GM19467 (cell line): ENCODE data around the gene TNNT3.

Experiments
- ATAC-seq: cut with Tn5 transposase; IDR thresholded peaks from one replicate; pipeline ENCODE4 v1.9.1; 2021; ENCODE audit warnings: mild to moderate bottlenecking, moderate library complexity; ENCODE audit not compliant: unreplicated experiment

Gene TNNT3

DNA sequence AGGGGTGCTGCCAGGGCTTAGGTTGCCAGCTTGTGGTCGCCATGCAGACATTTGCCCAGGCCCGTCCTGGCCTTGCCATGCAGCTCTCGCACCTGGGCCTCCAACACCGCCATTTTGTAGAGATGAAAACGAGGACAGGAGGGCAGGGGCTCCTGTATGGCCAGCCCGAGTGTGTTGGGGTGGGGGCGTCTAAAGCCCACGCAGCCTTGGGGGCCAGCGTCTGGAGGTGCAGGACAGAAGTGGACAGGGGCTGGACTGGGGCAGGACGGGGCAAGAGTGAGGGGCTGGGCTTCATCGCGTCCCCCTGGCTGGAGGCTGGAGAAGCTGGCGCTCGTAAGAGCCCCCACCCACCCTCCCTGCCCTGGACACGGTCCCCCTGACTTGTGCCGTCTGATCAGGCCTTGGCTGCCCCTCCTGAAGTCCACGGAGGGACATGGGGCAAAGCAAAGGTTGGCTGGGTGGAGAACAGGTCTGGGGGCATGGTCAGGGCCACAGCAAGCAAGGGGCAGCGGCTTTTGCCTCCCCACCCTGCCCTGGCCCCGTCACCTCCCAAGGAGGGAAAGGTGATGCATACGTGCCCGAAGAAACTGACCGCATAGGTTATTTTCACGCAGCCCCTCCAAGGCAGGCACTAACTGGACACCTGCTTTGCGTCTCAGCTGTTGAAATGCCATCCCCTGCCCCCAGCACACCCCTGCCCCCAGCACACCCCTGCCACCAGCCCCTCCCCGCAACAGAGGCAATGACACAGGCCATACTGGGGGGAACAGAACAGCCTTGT is 815 bp downstream of the TNNT3 start:
- no peak for ATAC-seq

DNA sequence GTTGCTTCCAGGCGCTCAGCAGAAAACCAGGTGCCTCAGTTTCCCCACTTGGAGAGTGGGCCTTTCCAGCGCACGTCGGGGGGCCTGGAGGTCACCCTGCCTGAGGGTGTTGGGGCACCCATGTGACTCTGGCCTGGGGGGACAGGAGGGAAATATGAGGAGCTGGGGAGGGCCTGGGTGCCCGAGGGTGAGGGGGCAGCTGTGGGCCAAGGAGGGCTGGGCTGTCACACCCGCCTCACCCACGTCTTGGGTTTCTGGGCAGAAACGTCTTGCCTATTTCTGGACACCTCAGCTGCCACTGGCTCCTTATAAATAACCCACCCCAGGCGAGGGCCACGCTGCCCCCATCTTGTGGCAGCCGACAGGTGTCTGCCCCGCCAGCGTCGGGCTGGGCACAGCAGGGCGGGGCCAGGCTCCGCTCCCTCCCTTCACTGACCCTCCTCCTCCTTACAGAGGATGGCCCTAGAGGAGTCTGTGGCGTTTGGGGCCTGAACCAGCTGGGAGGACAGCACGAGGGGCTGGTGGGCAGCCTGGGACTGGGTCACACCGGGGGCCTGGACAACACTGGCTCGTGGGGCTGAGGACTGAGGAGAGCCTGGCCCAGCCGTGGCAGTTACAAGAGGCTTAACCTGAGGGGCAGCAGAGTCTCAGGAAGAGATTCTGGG is 1.5 kb downstream of the TNNT3 start:
- no peak for ATAC-seq

DNA sequence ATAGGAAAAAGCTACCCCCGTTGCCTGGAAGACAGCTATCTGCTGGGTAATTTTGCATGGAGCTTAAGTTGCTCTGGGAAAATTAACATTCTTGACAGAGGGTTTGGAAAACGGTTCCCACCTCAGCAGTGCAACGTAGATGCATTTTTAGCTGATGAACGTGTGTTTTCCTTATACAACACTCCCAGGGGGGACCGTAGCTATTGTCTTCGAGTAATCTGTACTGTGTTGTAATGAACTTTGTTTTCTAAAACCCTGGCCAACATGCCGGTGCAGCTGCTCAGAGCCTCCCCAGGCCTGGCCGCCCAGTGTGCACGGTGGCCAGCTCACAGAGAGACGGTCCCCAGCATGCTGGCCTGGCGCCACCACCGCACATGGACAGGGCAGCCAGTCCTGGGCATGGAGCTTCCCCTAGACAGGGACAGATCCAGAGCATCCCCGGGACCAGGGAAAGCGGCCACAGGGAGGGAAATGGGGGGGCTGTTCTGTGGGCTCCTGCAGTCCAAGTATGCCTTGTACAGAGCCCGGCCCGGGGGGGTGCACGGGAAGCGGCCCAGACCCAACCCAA is 2.2 kb downstream of the TNNT3 start:
- ATAC-seq = no peak

DNA sequence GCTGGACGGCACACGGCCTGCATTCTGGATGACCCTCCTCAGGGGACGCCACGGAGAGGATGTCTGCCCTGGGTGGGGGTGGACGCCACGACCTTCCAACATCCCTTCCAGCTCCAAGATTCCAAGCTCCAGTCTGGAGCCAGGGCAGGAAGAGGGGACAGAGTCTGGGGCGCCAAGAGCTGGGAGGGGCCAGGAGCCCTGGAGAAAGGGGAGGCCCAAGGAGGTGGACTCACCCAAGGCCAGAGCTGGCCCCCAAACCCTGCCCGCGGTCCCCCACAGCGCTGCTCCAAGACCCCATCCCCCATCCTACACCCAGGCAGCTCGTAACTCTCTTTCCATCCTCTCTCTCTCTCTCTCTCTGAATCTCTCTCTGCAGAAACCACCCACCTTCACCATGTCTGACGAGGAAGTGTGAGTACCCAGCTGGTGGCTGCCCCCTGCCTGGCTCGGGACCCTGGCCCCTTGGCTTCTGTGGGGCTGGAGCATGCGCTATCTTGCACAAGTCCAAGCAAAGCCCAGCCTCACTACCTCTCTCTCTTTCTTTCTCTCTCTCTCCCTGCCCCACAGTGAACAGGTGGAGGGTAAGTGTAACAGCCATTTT is 3.1 kb downstream of the TNNT3 start:
- no peak for ATAC-seq

DNA sequence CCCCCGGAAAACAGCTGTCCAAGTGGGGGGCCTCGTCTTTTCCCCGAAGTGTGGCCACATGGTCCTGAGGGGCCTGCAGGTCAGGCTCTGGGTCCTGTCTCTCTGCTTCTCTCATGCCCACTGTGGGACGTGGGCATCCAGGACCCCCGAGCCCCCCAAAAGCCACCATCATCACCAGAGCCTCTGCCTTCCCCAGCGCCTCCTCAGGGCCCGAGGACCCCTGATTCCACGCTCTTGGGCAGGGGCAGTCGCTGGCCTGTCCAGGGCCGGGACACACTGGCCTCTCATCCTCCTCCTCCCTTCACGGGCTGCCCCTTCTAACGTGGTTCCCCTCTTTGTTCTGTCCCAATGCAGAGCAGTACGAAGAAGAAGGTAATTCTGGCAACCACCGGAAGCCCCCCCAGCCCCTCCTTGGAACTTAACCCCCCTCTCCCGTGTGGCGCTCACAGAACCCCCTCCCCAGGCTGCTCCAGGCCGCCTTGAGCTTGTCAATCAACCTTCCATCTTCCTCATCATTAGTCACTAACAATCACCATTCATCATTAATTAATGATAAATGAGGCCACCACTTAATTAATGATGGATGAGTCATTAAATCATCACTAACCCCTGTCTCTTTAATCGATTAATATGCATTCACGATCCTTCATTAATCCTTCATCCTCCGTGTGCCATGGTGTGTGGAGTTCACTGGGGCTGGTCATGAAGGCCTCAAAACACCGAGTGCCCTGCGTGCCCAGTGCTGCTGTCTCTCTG is 3.9 kb downstream of the TNNT3 start:
- no peak for ATAC-seq

DNA sequence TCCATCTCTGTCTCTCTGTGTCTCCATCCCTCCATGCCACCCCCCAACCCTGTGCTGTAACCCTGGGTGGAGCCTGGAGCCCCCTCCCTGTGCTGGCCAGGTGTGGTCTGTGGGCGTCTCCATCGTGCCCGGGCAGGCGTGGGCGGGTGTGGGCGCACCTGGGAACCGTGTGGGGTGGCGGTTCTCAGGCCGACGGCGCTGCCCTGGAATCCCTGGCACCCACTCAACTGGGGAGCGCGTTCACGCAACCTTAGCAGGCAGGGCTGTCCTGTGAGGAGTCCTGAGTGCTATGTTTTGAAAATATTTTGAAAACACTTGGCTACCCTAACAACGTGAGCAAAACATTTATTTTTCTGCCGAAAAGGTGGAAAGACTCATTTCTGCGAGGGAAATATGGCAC is 4.7 kb downstream of the TNNT3 start:
- ATAC-seq = no peak

DNA sequence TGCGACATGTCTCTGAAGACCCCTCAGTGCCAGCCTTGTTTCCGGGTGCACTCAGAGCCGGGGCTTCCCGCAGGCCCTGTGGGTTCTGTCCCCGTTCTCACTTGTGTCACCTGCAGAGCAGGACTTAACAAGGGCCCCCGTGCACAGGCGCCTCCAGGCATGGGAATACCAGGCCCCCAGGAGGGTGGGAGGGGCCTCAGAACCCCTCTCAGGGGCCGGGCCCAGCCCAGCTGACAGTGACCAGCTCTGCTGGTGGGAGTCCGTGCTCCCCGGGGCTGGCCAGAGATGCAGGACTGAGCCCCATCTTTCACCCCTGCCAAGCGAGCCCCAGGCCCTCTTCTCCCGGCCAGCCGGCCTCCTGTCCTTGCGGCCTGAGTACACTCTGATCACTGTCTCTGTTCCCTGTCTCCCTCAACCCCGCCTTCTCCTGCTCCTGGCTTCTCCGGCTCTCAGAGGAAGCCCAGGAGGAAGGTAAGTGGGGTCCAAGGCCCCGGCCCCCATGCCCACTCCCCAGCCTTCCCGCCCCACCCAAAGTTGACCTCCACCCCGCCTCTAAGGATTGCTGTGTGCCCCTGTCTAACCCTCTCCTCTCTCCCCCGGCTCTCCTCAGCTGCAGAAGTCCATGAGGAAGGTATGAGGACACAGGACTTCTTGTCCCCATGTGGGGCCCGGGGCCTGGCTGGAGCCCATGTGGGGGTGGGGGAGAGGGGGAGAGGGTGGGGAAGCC is 5.3 kb downstream of the TNNT3 start:
- ATAC-seq = no peak

DNA sequence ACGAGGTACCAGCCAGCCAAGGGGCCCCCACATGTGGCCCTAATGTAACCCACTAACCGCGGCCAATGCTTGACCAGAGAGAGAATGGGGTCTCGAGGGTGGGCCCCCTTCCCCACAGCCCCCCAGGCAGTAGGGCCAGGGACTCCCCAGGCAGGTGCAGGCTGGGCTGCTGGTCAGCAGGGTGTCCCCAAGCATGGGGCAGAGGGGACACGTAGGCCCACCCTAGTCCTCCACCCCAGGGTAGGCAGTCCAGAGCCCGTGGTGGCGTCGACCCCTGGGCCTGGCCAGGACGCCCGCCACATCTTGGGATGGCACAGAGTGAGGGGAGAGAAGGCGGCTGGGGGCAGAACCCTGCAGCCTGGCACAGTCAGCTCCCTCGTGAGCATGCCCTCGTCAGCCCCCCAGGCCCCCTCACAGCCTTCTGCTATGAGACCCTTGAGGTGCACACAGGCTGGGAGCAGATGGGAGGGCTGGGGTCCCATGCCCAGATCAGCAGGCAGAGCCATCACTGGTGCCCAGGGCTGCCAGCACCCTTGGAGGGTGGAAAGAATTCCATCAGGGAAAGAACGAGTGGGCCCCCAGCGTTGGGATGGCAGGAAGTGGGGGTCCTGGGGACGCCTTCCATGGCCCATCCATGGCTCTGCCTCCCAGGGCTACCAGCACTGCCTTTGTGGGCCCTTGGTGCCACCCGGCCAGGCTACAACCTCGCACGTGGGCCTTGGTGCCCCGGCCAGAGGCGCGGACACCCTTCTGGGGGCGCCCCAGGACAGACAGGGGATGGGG is 6.1 kb downstream of the TNNT3 start:
- ATAC-seq = no peak

DNA sequence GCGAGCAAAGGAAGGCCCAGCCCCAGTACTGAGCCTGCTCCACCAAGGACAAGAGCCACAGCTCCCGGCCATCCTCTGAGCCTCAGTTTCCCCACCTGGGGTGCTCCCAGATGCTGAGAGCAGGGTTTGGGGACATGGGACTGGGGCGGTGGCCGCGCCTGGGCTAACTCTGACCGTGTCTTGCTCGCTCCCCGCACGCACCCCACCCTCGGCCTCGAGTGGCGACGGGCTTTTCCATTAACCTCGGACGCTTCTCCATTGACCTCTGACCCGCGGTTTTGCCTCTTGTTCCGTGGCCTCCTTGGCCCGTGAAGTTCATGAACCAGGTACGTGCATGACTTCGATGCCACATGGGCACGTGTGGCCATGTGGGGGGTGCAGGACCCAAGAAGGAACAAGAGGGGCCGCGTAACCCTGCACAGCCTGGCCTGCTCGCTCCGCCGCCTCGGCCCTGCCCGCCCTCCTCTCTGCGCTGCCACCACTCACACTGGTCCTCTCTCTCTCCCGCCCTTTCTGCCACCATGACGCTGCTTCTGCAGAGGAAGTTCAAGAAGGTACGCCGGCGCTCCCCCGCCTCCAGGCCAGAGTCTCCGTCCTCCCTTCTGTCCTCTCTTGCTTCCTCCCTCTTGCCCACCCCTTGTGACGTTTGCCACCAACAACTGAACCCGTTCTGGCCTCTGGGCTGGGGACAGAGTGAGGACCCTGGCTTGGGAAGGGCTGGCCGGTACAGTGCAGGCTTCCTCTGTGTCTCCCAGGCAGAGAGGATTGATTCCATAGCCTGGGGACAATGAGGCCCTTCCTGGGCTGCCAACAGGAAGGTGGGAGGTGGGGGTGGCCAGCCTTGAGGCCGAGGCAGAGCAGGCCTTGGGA is 6.9 kb downstream of the TNNT3 start:
- ATAC-seq = no peak

DNA sequence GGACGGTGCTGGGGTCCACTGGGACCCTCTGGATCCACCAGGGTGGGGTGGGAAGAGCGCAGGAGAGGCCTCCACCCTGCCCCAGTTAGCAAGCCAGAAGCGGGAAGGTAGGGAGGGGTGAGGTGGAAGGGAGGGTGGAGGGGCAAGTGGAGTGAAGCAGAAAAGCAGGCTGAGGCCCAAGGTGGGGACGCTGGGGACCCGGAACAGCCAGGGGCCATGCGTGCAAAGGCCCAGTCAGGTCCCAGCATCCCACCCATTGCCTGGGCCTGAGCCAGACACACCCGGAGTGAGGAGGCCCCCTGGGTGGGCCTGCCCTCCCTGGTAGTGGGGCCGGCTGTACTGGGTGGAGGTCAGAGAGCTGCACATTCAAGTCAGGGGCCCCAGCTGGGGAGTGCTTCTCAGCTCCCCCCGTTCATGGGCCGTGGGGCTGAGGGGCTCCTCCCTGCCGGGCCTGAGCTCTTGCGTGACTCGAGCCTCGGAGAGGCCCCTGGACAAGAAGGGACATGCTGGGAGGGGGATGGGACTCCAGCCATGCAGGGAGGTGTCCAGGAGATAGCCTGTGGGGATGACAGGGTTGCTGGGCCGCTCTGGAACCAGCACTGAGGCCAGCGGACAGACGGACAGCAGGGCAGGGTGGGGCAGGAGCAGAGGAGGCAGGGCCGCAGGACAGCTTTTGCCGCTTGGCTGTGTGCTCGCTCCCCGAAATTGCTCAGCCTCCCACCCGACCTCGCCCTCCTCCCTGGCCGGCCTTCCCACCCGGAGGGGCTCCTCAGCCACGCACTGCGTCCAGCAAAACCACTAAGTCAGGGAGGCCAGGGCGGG is 7.7 kb downstream of the TNNT3 start:
- ATAC-seq = no peak

DNA sequence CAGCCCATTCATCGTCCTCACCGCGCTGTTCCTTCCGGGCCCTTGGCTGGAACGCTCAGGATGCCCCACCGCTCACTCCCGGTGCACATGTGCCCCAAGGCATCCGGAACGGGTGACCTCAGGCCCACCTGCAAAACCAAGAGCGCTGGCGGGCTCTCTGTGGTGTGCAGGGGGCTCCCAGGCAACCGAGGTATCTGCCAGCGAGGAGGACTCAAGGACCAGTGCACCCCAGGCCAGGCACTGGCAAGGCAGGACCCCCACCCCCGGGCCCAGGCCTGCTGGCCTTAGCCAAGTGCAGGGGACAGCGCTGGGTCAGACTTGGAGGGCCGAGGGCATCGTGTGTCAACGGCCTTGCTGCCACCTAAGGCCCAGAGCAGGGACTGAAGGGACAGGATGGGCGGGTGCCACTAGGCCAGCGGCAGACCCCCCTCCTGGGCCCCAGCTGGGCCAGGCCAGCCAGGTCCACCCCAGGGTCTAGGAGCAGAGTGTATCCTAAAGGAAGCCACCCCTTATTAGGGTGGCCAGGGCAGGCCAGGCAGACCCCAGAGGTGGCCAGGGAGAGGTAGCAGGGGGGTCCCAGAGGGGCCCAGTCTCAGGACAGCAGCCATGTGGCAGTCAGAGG is 8.5 kb downstream of the TNNT3 start:
- no peak for ATAC-seq

DNA sequence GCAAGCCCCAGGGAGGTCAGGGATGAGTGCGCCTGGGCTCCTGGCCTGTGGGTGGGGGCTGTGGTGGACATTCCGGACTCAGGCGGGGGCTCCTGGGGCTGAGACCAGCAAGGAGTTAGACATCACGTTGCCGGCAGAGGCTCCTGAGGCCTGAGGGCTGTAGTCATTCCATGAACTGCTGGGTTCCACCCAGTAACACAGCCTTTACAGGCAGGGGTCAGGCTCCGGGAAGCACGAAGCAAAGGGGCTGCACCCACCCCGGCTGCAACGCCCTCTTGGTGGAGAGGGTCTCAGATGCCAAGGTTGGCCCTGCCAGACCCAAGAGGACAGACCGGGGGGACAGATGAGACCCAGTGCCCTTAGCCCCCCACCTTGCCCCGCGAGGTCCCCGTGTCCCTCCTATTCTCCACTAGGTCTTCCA is 9.0 kb downstream of the TNNT3 start:
- ATAC-seq = no peak

DNA sequence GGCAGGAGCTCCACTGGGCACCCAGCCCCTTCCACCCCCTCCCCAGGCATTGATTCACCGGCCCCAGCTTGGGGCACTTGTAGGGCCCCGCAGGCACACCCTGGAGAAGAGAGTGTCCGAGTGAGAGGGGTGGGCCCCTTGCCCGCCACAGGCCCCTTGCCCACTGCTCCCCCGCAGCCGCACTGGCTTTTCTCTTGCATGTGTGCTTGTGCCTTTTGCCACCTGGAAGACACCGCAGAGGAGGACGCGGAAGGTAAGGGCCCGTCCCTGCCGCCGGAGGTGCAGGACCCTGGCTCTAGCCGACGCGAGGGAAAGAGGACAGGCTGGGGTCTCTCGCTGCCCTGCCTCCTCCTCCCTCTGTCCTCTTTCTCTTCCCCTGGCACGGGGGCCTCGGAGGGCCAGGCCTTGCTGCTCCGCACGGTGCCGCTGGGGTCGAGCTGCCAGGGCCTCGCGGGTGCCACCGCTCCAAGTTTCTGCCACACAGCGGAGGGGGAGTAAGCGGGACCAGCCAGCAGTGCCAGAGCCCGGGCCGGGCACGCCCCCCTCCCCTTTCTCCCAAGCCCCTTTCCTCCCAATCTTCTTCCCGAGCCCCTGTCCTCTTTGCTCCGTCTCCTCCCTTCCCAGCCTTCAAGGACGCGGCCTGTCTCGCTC is 9.5 kb downstream of the TNNT3 start:
- ATAC-seq = no peak

DNA sequence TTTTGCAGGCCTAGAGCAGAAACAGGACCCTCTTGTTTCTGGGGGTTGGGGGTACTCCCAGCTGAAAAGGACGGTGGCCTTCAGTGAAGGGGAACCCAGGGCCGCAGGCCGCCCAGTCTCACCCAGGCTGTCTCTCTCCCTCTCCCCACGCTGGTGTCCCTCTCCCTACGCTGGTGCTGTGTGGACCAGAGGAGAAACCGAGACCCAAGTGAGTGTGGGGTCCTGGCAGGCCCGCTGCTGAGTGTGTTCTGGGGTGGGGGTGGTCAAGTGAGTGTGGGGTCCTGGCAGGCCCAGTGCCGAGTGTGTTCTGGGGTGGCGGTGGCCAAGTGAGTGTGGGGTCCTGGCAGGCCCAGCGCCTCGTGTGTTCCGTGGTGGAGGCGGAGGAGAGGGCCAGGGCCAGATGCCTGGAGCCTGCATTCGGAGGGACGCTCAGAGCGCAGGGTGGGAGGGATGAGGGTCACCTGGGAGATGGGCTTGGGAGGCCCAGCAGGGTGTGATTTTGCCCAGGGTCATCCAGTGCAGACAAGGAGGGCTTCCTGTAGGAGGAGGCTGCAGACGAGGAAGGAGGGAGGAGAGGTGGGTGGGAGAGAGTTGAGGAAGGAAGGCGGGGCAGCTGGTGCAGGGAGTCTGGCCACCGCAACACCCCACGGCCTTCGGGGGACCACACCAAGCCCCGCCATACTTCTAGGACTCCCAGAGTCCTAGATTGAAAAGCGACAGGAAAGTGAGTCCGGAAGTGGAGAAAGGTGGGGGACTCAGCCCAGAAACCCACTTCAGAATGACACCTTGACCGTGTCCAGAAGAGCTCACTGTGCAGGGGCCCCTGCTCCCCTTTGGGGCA is 10.3 kb downstream of the TNNT3 start:
- no peak for ATAC-seq

DNA sequence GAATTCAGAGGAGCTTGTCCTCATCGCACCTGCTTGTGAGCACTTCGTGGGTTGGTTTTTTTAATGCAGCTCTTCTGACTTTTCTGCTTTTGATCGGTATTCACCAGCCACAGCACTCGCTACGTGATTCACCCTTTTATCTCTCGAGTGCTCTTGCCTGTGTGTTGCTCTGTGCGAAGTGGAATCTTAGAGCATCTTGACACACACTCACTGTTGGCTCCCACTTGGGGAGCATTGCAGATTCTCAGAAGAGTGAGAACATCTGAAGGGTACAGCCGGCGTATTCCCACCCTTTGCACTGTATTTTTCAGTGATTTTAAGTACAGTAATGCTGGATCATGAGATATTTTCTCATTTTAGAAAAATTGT is 10.9 kb downstream of the TNNT3 start:
- ATAC-seq = no peak
